Keratinocyte (primary cell): ENCODE measurements around the gene SEZ6.

Experiments used
- EZH2 ChIP-seq: IDR thresholded peaks from one replicate; pipeline ENCODE4 v1.6.1; 2012; ENCODE audit warnings: inconsistent platforms, mild to moderate bottlenecking, low read length, moderate library complexity
- TF ChIP-seq, protein P1 (sequence below), 3 experiments: IDR thresholded peaks in 1 of 3; conservative IDR thresholded peaks in 1 of 3; optimal IDR thresholded peaks in 1 of 3; 2 replicates in 2 of 3; 3 replicates in 1 of 3; pipeline versions ENCODE3 to v1.5.1; 2011; ENCODE audit warnings: low read length in 3 of 3, mild to moderate bottlenecking in 3 of 3, moderate library complexity in 2 of 3, control low read depth in 1 of 3, inconsistent platforms in 1 of 3; ENCODE audit not compliant: insufficient read depth in 2 of 3; ENCODE audit errors: extremely low read depth in 1 of 3

DNA sequence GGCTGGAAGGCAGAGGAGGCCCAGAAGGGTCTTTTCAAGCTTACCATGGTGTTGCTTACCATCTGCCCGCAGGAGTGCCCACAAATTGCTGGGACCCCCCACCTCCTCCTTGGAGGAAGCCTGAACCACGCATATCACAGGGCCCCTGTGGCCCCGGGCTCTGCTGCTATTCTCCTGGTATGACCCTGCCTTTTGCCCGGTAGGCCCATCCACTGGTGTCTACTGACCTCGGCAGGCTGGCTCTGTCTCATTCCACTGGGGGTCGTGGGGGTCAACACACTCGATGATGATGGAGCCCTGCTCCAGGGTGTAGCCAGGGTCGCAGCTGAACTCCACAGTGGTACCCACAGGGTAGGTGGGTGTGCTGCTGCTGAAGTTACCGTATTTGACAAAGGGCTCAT is 46.4 kb downstream of the SEZ6 start:
- TF ChIP-seq, protein P1, sequence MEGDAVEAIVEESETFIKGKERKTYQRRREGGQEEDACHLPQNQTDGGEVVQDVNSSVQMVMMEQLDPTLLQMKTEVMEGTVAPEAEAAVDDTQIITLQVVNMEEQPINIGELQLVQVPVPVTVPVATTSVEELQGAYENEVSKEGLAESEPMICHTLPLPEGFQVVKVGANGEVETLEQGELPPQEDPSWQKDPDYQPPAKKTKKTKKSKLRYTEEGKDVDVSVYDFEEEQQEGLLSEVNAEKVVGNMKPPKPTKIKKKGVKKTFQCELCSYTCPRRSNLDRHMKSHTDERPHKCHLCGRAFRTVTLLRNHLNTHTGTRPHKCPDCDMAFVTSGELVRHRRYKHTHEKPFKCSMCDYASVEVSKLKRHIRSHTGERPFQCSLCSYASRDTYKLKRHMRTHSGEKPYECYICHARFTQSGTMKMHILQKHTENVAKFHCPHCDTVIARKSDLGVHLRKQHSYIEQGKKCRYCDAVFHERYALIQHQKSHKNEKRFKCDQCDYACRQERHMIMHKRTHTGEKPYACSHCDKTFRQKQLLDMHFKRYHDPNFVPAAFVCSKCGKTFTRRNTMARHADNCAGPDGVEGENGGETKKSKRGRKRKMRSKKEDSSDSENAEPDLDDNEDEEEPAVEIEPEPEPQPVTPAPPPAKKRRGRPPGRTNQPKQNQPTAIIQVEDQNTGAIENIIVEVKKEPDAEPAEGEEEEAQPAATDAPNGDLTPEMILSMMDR (optimal IDR thresholded peaks at IDR 0.05 in 1 of 3, IDR thresholded peaks at IDR 0.05 in 1 of 3, conservative IDR thresholded peaks at IDR 0.05 in 1 of 3; ENCODE audit: extremely low read depth in 1 of 3, insufficient read depth in 2 of 3, low read length in 3 of 3): no peak
- no peak for TF ChIP-seq EZH2
